Measurements from ENCODE around the gene VPS9D1. TPM values are rescaled to one million over a fixed set of nuclear protein-coding genes. Genes with fewer than 3 reads are reported as not detected.

The VPS9D1 gene
- polyA plus RNA-seq, 2 of the 4 experiments (the other 2 are of a cell fraction) = 2.1 to 5.4 TPM

GRCh38 chr16:89709716-89710432 is 10.8 kb downstream of the VPS9D1 start:
- peaks cover 9% of the 10 kb centered on the region; the same call in 2 of the 3 replicates for H3K4me1 ChIP-seq
- FAIRE-seq (no peak), ATAC-seq (no peak), DNase-seq (ENCODE audit: low read depth in 1 of 2, low spot score in 1 of 2) (no peak)
- H3K4me2 ChIP-seq = no peak overlapping the region
- H3K4me3 ChIP-seq = no peak overlapping the region
- ChIA-PET POLR2A (no interaction called here), CTCF (interaction anchor here (1.0 to 9.5 kb wide), 6 partner anchors 8 to 94 kb away, joined by 3 to 70 read pairs (median 5); no protein-coding TSS in a partner anchor)
- TF ChIP-seq CTCF (IDR thresholded peaks at IDR 0.05) (no peak), PBX3 (IDR thresholded peaks at IDR 0.05) (no peak)
- H3K9me3 ChIP-seq = peaks cover 3% of the 10 kb centered on the region; the same call in 1 of the 3 replicates
- H3K27ac ChIP-seq = no peak overlapping the region
- WGBS (ENCODE audit: missing lambda C conversion rate) = 85% methylated on average over 19 of the region's 19 CpGs

- POLR2A ChIA-PET = interaction anchor here (1.0 kb wide), 1 partner anchor 23 kb away, joined by 3 read pairs; the partner anchor contains the start of gene CDK10
- no peak overlapping the region for H3K27ac ChIP-seq
- WGBS (ENCODE audit: missing lambda C conversion rate) = 100% methylated on average over 3 of the region's 10 CpGs
- no peak for FAIRE-seq
- ATAC-seq = no peak
- H3K9me3 ChIP-seq = no peaks in the 10 kb centered on the region
- no peak overlapping the region for H3K4me2 ChIP-seq
- H3K4me3 ChIP-seq = no peak overlapping the region
- no peak for TF ChIP-seq CEBPB (IDR thresholded peaks at IDR 0.05)
- TF ChIP-seq ZNF302 (CRISPR knock-in tag; IDR thresholded peaks at IDR 0.05) = no peak
- no peak for TF ChIP-seq RCOR1 (IDR thresholded peaks at IDR 0.05; ENCODE audit: low read depth, low read length)
- TF ChIP-seq SMC3 (IDR thresholded peaks at IDR 0.05) = no peak
- peaks cover 9% of the 10 kb centered on the region; the same call in 2 of the 3 replicates for H3K4me1 ChIP-seq
- DNase-seq (ENCODE audit: low read depth in 1 of 2, low spot score in 1 of 2) = no peak
- CTCF ChIA-PET = interaction anchor here (1.0 to 9.5 kb wide), 5 partner anchors 9 to 84 kb away, joined by 3 to 70 read pairs (median 6); no protein-coding TSS in a partner anchor
These were observed 11.5 kb downstream of the VPS9D1 start for GRCh38 chr16:89709166-89709565.

GRCh38 chr16:89708481-89708931 is 12.2 kb downstream of the VPS9D1 start:
- ChIA-PET CTCF (interaction anchor here (0.8 to 9.5 kb wide), 8 partner anchors 8 to 152 kb away, joined by 3 to 70 read pairs (median 5); no protein-coding TSS in a partner anchor), POLR2A (interaction anchor here (1.0 kb wide), 1 partner anchor 22 kb away, joined by 3 read pairs; the partner anchor contains the start of gene CDK10)
- H3K27ac ChIP-seq = no peak overlapping the region
- WGBS (ENCODE audit: missing lambda C conversion rate) = 93% methylated on average over 10 of the region's 19 CpGs
- TF ChIP-seq HOXB13 (CRISPR knock-in tag; IDR thresholded peaks at IDR 0.05; ENCODE audit: low read depth) (no peak), MAX (IDR thresholded peaks at IDR 0.05) (no peak), JUN (IDR thresholded peaks at IDR 0.05) (no peak), PHF8 (IDR thresholded peaks at IDR 0.05; ENCODE audit: borderline replicate concordance, low read depth) (no peak), POLR2AphosphoS2 (conservative IDR thresholded peaks at IDR 0.05; ENCODE audit: low read length) (no peak), CHD2 (IDR thresholded peaks at IDR 0.05; ENCODE audit: low read length, partially characterized antibody) (no peak), ZC3H11A (IDR thresholded peaks at IDR 0.05) (no peak), E2F6 (IDR thresholded peaks at IDR 0.05; ENCODE audit: borderline replicate concordance, low read depth) (no peak), FOXS1 (CRISPR knock-in tag; IDR thresholded peaks at IDR 0.05) (no peak), FOSL2 (IDR thresholded peaks at IDR 0.05) (no peak), FOSL2 (CRISPR knock-in tag; IDR thresholded peaks at IDR 0.05) (no peak), CHD4 (IDR thresholded peaks at IDR 0.05; ENCODE audit: borderline replicate concordance) (no peak), RNF2 (IDR thresholded peaks at IDR 0.05; ENCODE audit: borderline replicate concordance, low read depth) (no peak), CTCF (IDR thresholded peaks at IDR 0.05) (no peak)
- FAIRE-seq (no peak), DNase-seq (ENCODE audit: low read depth in 1 of 2, low spot score in 1 of 2) (no peak), ATAC-seq (no peak)
- no peak overlapping the region for H3K4me3 ChIP-seq
- no peaks in the 10 kb centered on the region for H3K9me3 ChIP-seq
- no peak overlapping the region for H3K4me2 ChIP-seq
- H3K4me1 ChIP-seq = peaks cover 9% of the 10 kb centered on the region; the same call in 2 of the 3 replicates

All from A549 (cell line).